ENCODE data around the gene ALDH4A1. TPM values are rescaled to one million over a fixed set of nuclear protein-coding genes. Genes with fewer than 3 reads are reported as not detected.

The ALDH4A1 gene
- total and polyA plus RNA-seq, 9 of the 15 experiments (the other 6 are each of a cell fraction or from before 2014, with no cell fraction given): 0.27 to 31.4 (median 16.6) TPM

GRCh38 chr1:18922319-18922726 lies 20.0 kb upstream of the ALDH4A1 start (continued):
- peak; percentile 78 for TF ChIP-seq ATF7 (IDR thresholded peaks at IDR 0.05)
- no peak for TF ChIP-seq MXI1 (IDR thresholded peaks at IDR 0.05; ENCODE audit: low read depth, low read length)
- TF ChIP-seq, protein P1, sequence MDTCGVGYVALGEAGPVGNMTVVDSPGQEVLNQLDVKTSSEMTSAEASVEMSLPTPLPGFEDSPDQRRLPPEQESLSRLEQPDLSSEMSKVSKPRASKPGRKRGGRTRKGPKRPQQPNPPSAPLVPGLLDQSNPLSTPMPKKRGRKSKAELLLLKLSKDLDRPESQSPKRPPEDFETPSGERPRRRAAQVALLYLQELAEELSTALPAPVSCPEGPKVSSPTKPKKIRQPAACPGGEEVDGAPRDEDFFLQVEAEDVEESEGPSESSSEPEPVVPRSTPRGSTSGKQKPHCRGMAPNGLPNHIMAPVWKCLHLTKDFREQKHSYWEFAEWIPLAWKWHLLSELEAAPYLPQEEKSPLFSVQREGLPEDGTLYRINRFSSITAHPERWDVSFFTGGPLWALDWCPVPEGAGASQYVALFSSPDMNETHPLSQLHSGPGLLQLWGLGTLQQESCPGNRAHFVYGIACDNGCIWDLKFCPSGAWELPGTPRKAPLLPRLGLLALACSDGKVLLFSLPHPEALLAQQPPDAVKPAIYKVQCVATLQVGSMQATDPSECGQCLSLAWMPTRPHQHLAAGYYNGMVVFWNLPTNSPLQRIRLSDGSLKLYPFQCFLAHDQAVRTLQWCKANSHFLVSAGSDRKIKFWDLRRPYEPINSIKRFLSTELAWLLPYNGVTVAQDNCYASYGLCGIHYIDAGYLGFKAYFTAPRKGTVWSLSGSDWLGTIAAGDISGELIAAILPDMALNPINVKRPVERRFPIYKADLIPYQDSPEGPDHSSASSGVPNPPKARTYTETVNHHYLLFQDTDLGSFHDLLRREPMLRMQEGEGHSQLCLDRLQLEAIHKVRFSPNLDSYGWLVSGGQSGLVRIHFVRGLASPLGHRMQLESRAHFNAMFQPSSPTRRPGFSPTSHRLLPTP (IDR thresholded peaks at IDR 0.05; ENCODE audit: borderline replicate concordance, extremely low read depth, insufficient read length): no peak
- no peak for TF ChIP-seq YY1 (IDR thresholded peaks at IDR 0.05; ENCODE audit: borderline replicate concordance in 1 of 3, control insufficient read depth in 1 of 3, extremely low read depth in 1 of 3, insufficient read depth in 3 of 3, insufficient read length in 1 of 3, insufficient replicate concordance in 2 of 3, low read depth in 1 of 3, low read length in 2 of 3)
- no peak for TF ChIP-seq SIN3B (IDR thresholded peaks at IDR 0.05; ENCODE audit: low read depth)
- no peak for TF ChIP-seq IRF9 (tag; IDR thresholded peaks at IDR 0.05)
- TF ChIP-seq KAT2B (IDR thresholded peaks at IDR 0.05; ENCODE audit: low read depth, low read length): no peak
- TF ChIP-seq, protein P2, sequence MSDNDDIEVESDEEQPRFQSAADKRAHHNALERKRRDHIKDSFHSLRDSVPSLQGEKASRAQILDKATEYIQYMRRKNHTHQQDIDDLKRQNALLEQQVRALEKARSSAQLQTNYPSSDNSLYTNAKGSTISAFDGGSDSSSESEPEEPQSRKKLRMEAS (CRISPR knock-in tag; IDR thresholded peaks at IDR 0.05): 0 out of 2 replicates have a peak, but pooled peaks have one; percentile 9
- no peak for TF ChIP-seq COPS2 (conservative IDR thresholded peaks at IDR 0.05)
